Activated T-cell treated with anti-CD3 and anti-CD28 coated beads for 1 hour (primary cell): Measurements from ENCODE around the gene BTD.
"Not testable (repeated sequence)": the region's sequence is repeated elsewhere in the genome, so short reads cannot be mapped to it uniquely, and the experiment has no call there.

Source experiments
- DNase-seq: peaks from one replicate; pipeline ENCODE4 v3.0.0-alpha.2; 2020; ENCODE audit warnings: low read depth

Gene BTD

GRCh38 chr3:15602816-15603215 lies 1.3 kb downstream of the BTD start:
- not testable (repeated sequence) for DNase-seq

DNA sequence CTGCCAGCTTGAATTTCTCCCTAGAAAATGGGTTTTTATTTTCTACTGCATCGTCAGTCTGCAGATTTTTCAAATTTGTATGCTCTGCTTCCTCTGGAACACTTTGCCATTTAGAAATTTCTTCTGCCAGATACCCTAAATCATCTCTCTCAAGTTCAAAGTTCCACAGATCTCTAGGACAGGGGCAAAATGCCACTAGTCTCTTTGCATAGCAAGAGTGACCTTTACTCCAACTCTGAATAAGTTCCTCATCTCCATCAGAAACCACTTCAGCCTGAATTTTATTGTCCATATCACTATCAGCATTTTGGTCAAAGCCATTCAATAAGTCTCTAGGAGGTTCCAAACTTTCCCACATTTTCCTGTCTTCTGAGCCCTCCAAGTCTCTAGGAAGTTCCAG lies 3.0 kb downstream of the BTD start:
- not testable (repeated sequence) for DNase-seq

GRCh38 chr3:15606434-15606891 lies 4.9 kb downstream of the BTD start:
- DNase-seq: no peak

- no peak for DNase-seq
These were observed 8.7 kb downstream of the BTD start for GRCh38 chr3:15610082-15610759.

GRCh38 chr3:15611018-15611417 lies 9.5 kb downstream of the BTD start:
- no peak for DNase-seq

GRCh38 chr3:15612001-15612400 lies 10.5 kb downstream of the BTD start:
- DNase-seq: no peak

DNA sequence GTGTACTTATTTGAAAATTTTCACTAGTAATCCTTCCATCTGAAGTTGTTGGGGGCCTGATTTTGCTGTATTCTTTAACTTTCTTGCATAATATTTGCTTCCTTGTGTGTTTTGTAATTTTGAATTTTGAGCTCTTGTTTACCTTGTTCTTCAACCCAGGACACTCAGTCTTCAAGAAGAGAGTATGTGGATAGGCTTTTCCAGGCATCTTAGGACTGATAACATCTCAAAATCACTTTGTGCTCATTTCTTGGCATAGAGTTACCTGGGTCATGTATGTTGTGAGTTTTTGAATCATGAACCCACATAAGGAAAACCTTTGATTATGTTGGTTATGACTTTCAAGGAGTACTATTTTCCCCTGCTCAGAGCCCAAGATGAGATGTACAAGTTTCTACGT lies 13.4 kb downstream of the BTD start:
- no peak for DNase-seq

DNA sequence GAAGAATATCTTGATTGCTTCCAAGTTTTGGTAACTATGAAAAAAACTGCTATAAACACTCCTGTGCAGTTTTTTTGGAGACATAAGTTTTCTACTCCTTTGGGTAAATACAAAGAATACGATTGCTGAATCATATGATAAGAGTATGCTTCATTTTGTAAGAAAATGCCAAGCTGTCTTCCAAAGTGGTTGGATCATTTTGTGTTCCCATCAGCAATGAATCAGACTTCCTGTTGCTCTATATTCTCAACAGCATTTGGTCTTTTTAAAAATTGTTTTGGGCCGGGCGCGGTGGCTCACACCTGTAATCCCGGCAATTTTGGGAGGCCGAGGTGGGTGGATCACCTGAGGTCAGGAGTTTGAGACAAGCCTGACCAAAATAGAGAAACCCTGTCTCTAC lies 14.5 kb downstream of the BTD start:
- DNase-seq: no peak

DNA sequence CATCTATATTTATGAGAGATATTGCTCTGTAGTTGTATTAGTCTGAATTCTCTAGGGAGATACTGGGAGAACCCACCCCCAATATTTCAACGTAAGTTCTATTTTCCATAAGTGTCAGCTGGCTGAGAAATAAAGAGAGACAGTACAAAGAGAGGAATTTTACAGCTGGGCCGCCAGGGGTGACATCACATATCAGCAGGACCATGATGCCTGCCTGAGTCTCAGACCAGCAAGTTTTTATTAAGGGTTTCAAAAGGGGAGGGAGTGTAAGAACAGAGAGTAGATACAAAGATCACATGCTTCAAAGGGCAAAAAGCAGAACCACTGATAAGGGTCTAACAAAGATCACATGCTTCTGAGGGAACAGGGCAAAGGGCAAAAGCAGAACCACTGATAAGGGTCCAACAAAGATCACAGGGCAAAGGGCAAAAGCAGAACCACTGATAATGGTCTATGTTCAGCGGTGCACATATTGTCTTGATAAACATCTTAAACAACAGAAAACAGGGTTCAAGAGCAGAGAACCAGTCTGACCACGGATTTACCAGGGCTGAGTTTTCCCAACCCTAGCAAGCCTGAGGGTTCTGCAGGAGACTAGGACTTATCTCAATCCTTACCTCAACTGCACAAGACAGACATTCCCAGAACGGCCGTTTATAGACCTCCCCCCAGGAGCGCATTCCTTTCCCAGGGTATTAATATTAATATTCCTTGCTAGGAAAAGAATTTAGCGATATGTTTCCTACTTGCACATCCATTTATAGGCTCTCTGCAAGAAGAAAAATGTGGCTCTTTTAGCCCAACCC lies 18.3 kb downstream of the BTD start:
- not testable (repeated sequence) for DNase-seq

DNA sequence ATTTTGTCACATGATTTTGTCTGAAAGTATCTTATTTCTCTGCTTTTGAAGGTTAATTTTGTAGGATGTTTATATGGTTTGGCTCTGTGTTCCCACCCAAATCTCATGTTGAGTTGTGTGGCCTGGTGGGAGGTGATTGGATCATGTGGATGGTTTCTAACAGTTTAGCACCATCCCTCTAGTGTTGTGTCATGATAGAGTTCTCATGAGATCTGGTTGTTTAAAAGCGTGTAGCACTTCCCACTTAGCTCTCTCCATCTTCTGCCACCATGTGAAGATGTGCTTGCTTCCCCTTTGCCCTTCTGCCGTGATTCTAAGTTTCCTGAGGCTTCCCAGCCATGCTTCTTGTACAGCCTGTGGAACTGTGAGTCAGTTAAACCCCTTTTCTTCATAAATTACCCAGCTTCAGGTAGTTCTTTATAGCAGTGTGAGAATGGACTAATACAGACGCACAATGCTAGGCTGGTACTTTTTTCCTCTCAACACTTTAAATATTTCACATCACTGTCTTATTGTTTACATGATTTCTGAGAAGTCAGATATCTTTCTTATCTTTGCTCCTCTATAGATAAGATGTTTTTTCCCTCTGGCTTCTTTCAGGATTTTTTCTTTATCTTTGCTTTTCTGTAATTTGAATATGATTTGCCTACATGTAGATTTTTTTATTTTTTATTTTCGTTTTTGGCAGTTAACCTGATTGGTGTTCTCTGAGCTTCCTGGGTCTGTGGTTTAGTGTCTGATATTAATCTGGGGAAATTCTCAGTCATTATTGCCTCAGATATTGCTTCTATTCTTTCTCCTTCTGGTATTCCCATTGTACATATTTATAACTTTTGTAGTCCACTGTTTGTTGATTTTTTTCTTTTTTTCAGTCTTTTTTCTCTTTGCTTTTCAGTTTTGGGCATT lies 22.2 kb downstream of the BTD start:
- no peak for DNase-seq

- DNase-seq: no peak
These were observed 27.4 kb downstream of the BTD start for GRCh38 chr3:15628967-15629366.

GRCh38 chr3:15629860-15630597 lies 28.5 kb downstream of the BTD start:
- DNase-seq: peak; percentile 24

GRCh38 chr3:15630646-15631350 lies 29.3 kb downstream of the BTD start:
- DNase-seq: no peak

DNA sequence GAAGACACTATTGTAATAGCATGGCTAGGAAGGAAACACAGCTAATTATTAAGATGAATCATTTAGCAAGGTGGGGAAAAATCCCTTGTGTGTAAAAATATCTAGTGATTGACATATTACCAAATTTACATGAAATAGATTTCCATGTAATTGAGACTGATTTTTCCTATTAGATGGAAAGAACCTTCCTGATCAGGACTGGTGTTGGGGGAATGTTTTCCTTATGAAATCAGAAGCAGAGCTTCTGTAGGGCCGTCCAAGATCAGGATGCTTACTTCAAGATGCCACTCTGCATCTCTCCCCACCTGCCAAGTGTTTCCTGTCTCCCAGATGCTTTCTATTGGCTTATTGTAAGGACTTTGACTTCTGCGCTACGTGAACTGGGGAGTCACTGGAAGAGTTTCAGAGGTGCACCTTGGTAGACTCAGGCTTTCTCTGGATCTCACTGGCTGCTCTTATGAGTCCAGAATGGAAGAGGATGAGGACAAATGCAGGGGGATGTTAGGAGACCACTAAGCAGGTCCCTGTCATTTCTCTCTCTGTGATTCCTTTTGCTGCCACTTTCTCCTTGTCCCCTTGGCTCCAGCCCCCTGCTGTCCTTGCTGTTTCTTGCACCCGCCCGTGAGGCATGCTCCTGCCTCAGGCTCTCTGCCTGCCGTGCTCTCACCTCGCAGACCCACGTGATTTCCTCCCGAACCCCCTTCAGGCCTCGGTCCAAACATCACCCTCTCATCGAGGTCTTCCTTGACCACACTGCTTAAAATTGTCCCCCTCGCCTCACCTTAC lies 30.1 kb downstream of the BTD start:
- no peak for DNase-seq

- no peak for DNase-seq
These were observed 30.7 kb downstream of the BTD start for GRCh38 chr3:15632212-15632580.

- no peak for DNase-seq
These were observed 31.6 kb downstream of the BTD start for GRCh38 chr3:15633159-15633558.

DNA sequence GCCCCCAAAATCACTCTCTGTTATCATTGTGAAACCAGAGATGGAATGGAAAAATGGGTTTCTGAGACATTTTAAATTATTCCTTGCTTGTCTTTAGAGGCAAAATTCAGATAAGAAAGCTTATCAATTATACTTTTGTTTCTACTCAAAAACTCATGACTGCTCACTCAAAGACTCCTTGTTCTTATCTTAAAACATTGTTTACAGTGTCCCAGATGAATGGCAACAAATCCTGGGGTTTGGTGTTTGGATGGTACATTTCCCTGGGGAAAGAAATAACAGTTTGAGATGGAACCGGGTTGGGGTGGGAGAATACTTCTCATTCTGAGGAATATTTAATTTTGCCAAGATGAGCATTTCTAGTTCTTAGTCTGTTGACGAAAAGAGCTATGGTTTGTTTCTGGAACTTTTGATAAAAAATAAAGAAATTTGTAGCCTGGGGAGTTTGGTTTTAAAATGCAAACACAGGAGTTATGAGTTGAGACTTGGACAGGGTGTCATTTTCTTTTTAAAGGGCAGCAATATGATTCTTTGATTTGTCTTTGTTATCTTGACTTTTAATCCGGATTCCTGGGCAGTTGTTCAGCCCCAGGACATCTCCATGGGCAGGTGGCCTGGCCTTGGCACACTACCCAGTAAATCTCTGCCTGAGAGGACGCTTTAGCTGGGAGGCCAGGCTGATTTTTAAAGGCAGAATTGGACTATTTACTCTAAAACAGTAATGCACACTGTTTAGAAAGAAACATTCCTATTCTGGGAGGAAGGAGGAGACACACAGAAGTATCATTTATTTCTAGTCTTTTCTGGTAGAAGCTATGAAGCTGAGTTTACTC lies 32.4 kb downstream of the BTD start:
- no peak for DNase-seq

DNA sequence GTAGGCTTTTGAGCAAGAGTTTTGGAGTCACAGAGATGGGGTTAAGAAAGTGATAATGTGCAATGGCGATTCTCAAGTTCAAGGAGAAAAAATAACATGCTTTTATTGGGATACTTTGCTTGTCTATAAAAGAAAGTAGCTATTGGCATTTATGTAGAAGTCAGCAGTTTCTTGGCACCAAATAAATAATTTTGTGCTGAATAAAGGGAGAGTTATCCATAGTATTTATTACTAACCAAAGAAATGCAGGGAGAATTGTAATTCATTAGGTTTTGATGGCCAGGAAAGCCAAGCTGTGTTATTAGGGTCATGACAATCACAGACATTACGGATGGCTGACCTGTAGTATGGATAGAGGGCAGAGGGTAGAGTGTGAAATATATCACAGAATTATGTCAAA lies 33.1 kb downstream of the BTD start:
- no peak for DNase-seq

DNA sequence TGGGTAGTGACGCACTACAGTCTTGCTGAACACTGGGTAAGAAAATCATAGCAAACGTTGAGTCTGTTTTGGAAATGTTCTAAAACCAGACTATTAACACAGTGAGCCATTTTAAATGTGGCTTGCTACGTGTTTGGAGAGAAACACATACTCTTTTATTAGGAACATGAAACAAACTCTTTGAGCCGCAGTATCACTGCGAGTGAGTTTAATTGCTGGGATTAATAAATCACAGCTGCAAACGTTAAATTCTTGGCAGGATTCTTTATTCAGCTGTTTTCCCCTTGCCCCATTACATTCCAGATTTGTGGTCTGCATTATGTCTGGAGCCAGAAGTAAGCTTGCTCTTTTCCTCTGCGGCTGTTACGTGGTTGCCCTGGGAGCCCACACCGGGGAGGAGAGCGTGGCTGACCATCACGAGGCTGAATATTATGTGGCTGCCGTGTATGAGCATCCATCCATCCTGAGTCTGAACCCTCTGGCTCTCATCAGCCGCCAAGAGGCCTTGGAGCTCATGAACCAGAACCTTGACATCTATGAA lies 33.6 kb downstream of the BTD start:
- no peak for DNase-seq
